OCI-LY7 (cell line): ENCODE data around the gene WNT10A. TPM values are rescaled to one million over a fixed set of nuclear protein-coding genes. Genes with fewer than 3 reads are reported as not detected.

ENCODE experiments used
- BruUV-seq: library from RNA; stranded (reverse); fragments of 400-500 nt; replicated peaks from 2 replicates; lab custom pipeline; 2021; lab: Mats Ljungman, UMichigan
- CTCF ChIA-PET: fragments of 300-600 bp; sonication (Branson Sonifier 250); formaldehyde crosslinking; loops from one replicate; lab custom pipeline; 2022; ENCODE audit warnings: antibody characterized with exemption; ENCODE audit not compliant: unreplicated experiment; lab: Charles Lee
- POLR2A ChIA-PET: fragments of 300-600 bp; sonication (Branson Sonifier 250); formaldehyde crosslinking; loops from one replicate; lab custom pipeline; 2022; ENCODE audit warnings: antibody characterized with exemption; lab: Charles Lee
- DNase-seq: peaks from one replicate; pipeline ENCODE4 v3.0.0-alpha.2; 2015; ENCODE audit warnings: low spot score
- H2AFZ ChIP-seq: fragments of 200-600 bp; sonication (generic), shearing (Covaris generic); 2 replicates; pipeline ENCODE4 v1.6.1; 2014; ENCODE audit warnings: mild to moderate bottlenecking, antibody characterized with exemption, low read length, moderate library complexity
- H3K27ac ChIP-seq: fragments of 200-600 bp; sonication (generic); 2 replicates; pipeline ENCODE4 v1.5.1; 2014; ENCODE audit warnings: mixed run types, low read depth, mild to moderate bottlenecking, moderate library complexity, low read length, inconsistent platforms; ENCODE audit not compliant: poor library complexity, severe bottlenecking
- H3K36me3 ChIP-seq: fragments of 200-600 bp; sonication (generic); 2 replicates; pipeline ENCODE4 v1.6.1; 2014; ENCODE audit warnings: mild to moderate bottlenecking, antibody characterized with exemption, low read length, moderate library complexity, mixed read lengths; ENCODE audit not compliant: insufficient read depth
- H3K4me1 ChIP-seq: fragments of 200-600 bp; sonication (generic); 2 replicates; pipeline ENCODE4 v1.5.1; 2014; ENCODE audit warnings: mild to moderate bottlenecking, low read length; ENCODE audit not compliant: insufficient read depth, poor library complexity, severe bottlenecking
- H3K4me2 ChIP-seq: fragments of 200-600 bp; sonication (generic); 2 replicates; pipeline ENCODE4 v1.6.1; 2014; ENCODE audit warnings: mild to moderate bottlenecking, low read length
- H3K4me3 ChIP-seq: fragments of 200-600 bp; sonication (generic); 2 replicates; pipeline ENCODE4 v1.5.1; 2014; ENCODE audit warnings: mild to moderate bottlenecking, low read depth, low read length; ENCODE audit not compliant: poor library complexity, severe bottlenecking
- H3K79me2 ChIP-seq: fragments of 200-600 bp; sonication (generic); 2 replicates; pipeline ENCODE4 v1.6.1; 2016; ENCODE audit warnings: low read depth, mild to moderate bottlenecking, low read length, moderate library complexity, mixed read lengths; ENCODE audit not compliant: insufficient read depth
- H3K9me2 ChIP-seq: fragments of 200-600 bp; sonication (generic); 2 replicates; pipeline ENCODE4 v1.6.1; 2016; ENCODE audit warnings: mild to moderate bottlenecking, low read length, mixed read lengths; ENCODE audit not compliant: insufficient read depth
- H3K9me3 ChIP-seq: fragments of 200-600 bp; sonication (generic); 2 replicates; pipeline ENCODE4 v1.6.1; 2014; ENCODE audit warnings: mild to moderate bottlenecking, mixed run types, low read length, mixed read lengths
- H4K20me1 ChIP-seq: fragments of 200-600 bp; sonication (generic); 2 replicates; pipeline ENCODE4 v1.6.1; 2014; ENCODE audit warnings: mild to moderate bottlenecking, antibody characterized with exemption, low read length, moderate library complexity, mixed read lengths; ENCODE audit not compliant: insufficient read depth
- CTCF ChIP-seq: fragments of 200-600 bp; sonication (generic); conservative IDR thresholded peaks from 2 replicates; pipeline ENCODE4 v1.5.1; 2014; ENCODE audit warnings: mild to moderate bottlenecking, antibody characterized with exemption, low read length, moderate library complexity, mixed read lengths
- EZH2phosphoT487 ChIP-seq: fragments of 200-600 bp; sonication (generic); IDR thresholded peaks from 2 replicates; pipeline ENCODE4 v1.6.1; 2018; ENCODE audit warnings: low read depth, borderline replicate concordance, mild to moderate bottlenecking, mixed run types, antibody characterized with exemption, low read length, moderate library complexity, mixed read lengths
- intact Hi-C: fragments of 100-400 bp; cut with micrococcal nuclease; formaldehyde crosslinking; loops from one replicate; pipeline ENCODE4 v1.10.0; 2022; ENCODE audit not compliant: unreplicated experiment
- total RNA-seq, 2 experiments: library from RNA; depleted of rRNA in 1 of 2; stranded (reverse); fragments of >200 nt in 1 of 2; shearing (Covaris generic) in 1 of 2; gene quantifications; 2 replicates each; pipeline ENCODE4 v1.2.3, GENCODE V29; 2014 to 2022

Gene WNT10A
- total RNA-seq, 2 experiments from 2014 or later, result 5.5 to 11.4 TPM

- Histone ChIP-seq H2AFZ (no peak overlapping the region), H3K27ac (no peak overlapping the region), H3K4me1 (peaks cover 47% of the 10 kb centered on the region), H3K4me3 (no peak overlapping the region), H4K20me1 (no peaks in the 10 kb centered on the region), H3K79me2 (no peaks in the 10 kb centered on the region), H3K4me2 (no peak overlapping the region), H3K9me3 (no peaks in the 10 kb centered on the region), H3K36me3 (no peaks in the 10 kb centered on the region), H3K9me2 (no peaks in the 10 kb centered on the region)
- no peak for TF ChIP-seq EZH2phosphoT487
- TF ChIP-seq CTCF, result no peak
- POLR2A ChIA-PET, result interaction anchor here (2.6 to 2.7 kb wide), 2 partner anchors 9 to 11 kb away, joined by 13 to 26 read pairs; no protein-coding TSS in a partner anchor
- CTCF ChIA-PET, result interaction anchor here (3.3 to 3.9 kb wide), 2 partner anchors 8 to 12 kb away, joined by 17 to 25 read pairs; no protein-coding TSS in a partner anchor
- no peak for DNase-seq
- no TSS peak for BruUV-seq
- intact Hi-C loops, result loop anchor here (10.0 kb wide), 1 partner anchor 386 kb away; the partner anchor contains the start of gene DNAJB2
Measured at GRCh38 chr2:218888341-218888740, 7.7 kb downstream of the WNT10A start.

DNA sequence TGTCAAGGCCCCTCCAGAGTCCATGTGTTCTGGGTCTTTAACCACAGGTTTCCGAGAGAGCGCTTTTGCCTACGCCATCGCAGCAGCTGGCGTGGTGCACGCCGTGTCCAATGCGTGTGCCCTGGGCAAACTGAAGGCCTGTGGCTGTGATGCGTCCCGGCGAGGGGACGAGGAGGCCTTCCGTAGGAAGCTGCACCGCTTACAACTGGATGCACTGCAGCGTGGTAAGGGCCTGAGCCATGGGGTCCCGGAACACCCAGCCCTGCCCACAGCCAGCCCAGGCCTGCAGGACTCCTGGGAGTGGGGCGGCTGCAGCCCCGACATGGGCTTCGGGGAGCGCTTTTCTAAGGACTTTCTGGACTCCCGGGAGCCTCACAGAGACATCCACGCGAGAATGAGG lies 9.3 kb downstream of the WNT10A start:
- Histone ChIP-seq H3K27ac (no peak overlapping the region), H3K9me2 (no peaks in the 10 kb centered on the region), H4K20me1 (no peaks in the 10 kb centered on the region), H3K9me3 (no peaks in the 10 kb centered on the region), H3K4me1 (peaks cover 57% of the 10 kb centered on the region), H3K4me3 (no peak overlapping the region), H3K36me3 (no peaks in the 10 kb centered on the region), H2AFZ (no peak overlapping the region), H3K4me2 (no peak overlapping the region), H3K79me2 (no peaks in the 10 kb centered on the region)
- intact Hi-C loops, result loop anchor here (5.0 to 10.0 kb wide), 3 partner anchors 365 to 493 kb away; partner anchors contain the start of genes CTDSP1, DNAJB2, TUBA4A and TUBA4B
- no peak for DNase-seq
- no peak for TF ChIP-seq EZH2phosphoT487
- TF ChIP-seq CTCF, result no peak
- BruUV-seq, result no TSS peak
- POLR2A ChIA-PET, result no interaction called here
- CTCF ChIA-PET, result no interaction called here

DNA sequence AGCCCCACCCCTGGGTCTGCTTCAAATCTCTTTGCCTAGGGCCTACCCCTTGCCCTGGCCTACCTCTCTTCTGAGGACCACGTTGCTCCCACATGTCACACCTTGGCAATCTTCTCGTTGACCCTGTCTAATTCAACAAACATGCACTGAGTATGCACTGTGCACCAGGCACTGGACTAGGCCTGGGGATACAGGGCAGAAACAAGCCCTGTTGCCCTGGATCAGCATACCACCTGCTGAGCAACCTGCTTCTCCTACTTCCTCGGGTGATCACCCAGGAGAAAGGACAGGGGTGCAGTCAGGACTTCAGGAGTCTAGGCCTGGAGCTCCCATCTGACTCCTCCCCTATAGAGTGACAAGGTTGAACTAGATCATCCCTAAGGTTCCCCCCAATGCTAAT lies 9.7 kb downstream of the WNT10A start:
- no TSS peak for BruUV-seq
- DNase-seq, result no peak
- TF ChIP-seq EZH2phosphoT487 (no peak), CTCF (no peak)
- Histone ChIP-seq H3K4me2 (no peak overlapping the region), H3K36me3 (no peaks in the 10 kb centered on the region), H3K9me3 (no peaks in the 10 kb centered on the region), H2AFZ (no peak overlapping the region), H3K9me2 (no peaks in the 10 kb centered on the region), H3K4me1 (peaks cover 58% of the 10 kb centered on the region), H3K4me3 (no peak overlapping the region), H3K27ac (no peak overlapping the region), H3K79me2 (no peaks in the 10 kb centered on the region), H4K20me1 (no peaks in the 10 kb centered on the region)
- ChIA-PET CTCF (no interaction called here), POLR2A (no interaction called here)
- intact Hi-C loops, result loop anchor here (5.0 to 10.0 kb wide), 2 partner anchors 364 to 493 kb away; partner anchors contain the start of genes CTDSP1, TUBA4A and TUBA4B
